ENCODE results near the gene NDE1. TPM values are rescaled to one million over a fixed set of nuclear protein-coding genes. Genes with fewer than 3 reads are reported as not detected.

NDE1 gene
- total and polyA plus RNA-seq, 9 of the 15 experiments (the other 6 are each of a cell fraction or from before 2014, with no cell fraction given) = 3.1 to 59.9 (median 30.0) TPM

GRCh38 chr16:15643048-15643945 is 6.7 kb upstream of the NDE1 start, which contains the start of gene MARF1 (continued):
- TF ChIP-seq REST (IDR thresholded peaks at IDR 0.05; ENCODE audit: borderline replicate concordance) (peak; percentile 57; the same call in 1 of the 2 replicates), REST (CRISPR knock-in tag; IDR thresholded peaks at IDR 0.05; ENCODE audit: low read depth) (0 out of 2 replicates have a peak, but pooled peaks have one; percentile 48), ZNF507 (tag; conservative IDR thresholded peaks at IDR 0.05) (no peak), ZFP36 (IDR thresholded peaks at IDR 0.05; ENCODE audit: low read depth, low read length, partially characterized antibody) (no peak), ZNF449 (CRISPR knock-in tag; IDR thresholded peaks at IDR 0.05) (no peak), RUNX1 (IDR thresholded peaks at IDR 0.05; ENCODE audit: low read depth) (no peak), KLF13 (tag; IDR thresholded peaks at IDR 0.05; ENCODE audit: borderline replicate concordance, low read depth) (peak; percentile 75; the same call in 1 of the 2 replicates), TARDBP (IDR thresholded peaks at IDR 0.05) (0 out of 2 replicates have a peak, but pooled peaks have one; percentile 23), NBN (IDR thresholded peaks at IDR 0.05; ENCODE audit: low read depth) (peak; percentile 11; the same call in 1 of the 2 replicates), PKNOX1 (IDR thresholded peaks at IDR 0.05) (no peak), PYGO2 (tag; IDR thresholded peaks at IDR 0.05) (no peak), ZFPM2 (CRISPR knock-in tag; IDR thresholded peaks at IDR 0.05) (no peak), HDAC1 (IDR thresholded peaks at IDR 0.05) (no peak), SRSF3 (IDR thresholded peaks at IDR 0.05; ENCODE audit: insufficient read depth, low read length) (no peak), ADNP (tag; IDR thresholded peaks at IDR 0.05) (no peak), LCOR (CRISPR knock-in tag; IDR thresholded peaks at IDR 0.05) (peak; percentile 56; the same call in 1 of the 2 replicates), KLF10 (CRISPR knock-in tag; IDR thresholded peaks at IDR 0.05) (no peak), DPF2 (IDR thresholded peaks at IDR 0.05) (no peak; the same call in 1 of the 2 replicates)
